ENCODE measurements around the gene ZNF789.
"Not testable (repeated sequence)": the region's sequence is repeated elsewhere in the genome, so short reads cannot be mapped to it uniquely, and the experiment has no call there.

Gene ZNF789

GRCh38 chr7:99459087-99459486, 13.6 kb upstream of the ZNF789 start:
- no peak for DNase-seq

- DNase-seq = no peak
These were observed 12.0 kb upstream of the ZNF789 start for GRCh38 chr7:99460651-99461050.

DNA sequence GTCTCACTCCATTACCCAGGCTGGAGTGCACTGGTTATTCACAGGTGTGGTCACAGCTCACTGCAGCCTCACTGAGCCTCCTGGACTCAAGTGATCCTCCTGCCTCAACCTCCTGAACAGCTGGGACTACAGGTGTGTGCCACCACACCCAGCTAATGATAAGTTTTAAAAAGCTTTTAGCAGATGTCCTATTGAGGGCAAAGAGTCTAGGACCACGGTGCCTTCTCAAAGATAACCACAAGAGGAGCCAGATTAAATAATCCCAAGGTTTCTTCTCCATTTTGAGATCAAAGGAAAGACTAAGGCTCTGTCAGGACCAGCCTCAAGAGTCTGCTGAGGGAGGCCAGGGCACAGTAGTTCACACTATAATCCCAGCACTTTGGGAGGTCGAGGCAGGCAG, 11.5 kb upstream of the ZNF789 start:
- DNase-seq = no peak

GRCh38 chr7:99465421-99465768, 7.3 kb upstream of the ZNF789 start:
- no peak for DNase-seq

GRCh38 chr7:99468336-99468918, 4.3 kb upstream of the ZNF789 start:
- DNase-seq = no peak

DNA sequence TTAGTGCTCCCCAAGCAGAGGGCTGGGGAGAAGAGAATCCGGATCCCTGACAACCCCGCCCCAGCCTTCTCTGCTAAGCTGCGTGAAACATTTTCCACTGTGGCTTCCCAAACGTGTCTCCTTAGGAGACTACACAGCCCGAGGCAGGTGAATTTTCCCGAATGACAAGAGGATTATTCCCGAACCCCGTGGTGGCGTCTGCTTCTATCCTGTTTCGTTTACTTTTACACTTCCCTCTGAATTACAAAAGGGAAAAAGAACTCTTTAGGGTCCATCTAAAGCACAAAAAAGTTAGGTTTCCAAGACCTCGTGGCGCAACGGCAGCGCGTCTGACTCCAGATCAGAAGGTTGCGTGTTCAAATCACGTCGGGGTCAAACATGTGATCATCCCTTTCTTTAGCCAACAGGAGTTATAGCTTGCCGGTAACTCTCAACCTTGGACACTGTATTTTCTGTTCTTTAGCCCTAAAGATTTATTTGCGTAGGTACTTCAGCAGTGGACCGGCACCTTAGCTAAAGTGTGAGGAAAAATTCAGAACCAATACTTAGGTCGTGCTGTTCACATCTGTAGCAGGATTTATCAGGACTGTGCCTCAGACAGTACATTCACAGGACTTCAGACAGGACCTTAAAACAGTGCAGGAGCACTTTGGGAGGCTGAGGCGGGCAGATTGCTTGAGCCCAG, 3.2 kb upstream of the ZNF789 start:
- DNase-seq = no peak

GRCh38 chr7:99473315-99473596, 566 bp downstream of the ZNF789 start:
- no peak for DNase-seq

DNA sequence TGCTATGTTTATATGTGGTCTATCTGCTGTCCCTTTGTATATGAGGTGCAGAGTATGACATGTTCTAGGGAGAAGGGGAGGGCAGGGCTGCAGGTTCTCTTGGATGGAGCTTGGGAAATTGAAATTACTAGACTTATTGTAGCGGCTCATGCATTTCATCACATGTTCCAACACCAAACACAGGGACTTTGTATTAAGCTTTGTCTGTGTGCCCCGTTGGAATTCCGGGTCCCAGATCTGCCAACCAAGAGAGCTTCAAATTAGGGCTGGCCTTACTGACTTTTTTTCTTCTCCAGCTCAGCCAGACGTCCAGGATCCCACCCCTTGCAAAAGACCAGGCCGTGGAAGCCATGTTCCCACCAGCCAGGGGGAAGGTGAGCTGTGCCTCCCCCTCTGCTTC, 3.4 kb downstream of the ZNF789 start:
- DNase-seq = no peak

DNA sequence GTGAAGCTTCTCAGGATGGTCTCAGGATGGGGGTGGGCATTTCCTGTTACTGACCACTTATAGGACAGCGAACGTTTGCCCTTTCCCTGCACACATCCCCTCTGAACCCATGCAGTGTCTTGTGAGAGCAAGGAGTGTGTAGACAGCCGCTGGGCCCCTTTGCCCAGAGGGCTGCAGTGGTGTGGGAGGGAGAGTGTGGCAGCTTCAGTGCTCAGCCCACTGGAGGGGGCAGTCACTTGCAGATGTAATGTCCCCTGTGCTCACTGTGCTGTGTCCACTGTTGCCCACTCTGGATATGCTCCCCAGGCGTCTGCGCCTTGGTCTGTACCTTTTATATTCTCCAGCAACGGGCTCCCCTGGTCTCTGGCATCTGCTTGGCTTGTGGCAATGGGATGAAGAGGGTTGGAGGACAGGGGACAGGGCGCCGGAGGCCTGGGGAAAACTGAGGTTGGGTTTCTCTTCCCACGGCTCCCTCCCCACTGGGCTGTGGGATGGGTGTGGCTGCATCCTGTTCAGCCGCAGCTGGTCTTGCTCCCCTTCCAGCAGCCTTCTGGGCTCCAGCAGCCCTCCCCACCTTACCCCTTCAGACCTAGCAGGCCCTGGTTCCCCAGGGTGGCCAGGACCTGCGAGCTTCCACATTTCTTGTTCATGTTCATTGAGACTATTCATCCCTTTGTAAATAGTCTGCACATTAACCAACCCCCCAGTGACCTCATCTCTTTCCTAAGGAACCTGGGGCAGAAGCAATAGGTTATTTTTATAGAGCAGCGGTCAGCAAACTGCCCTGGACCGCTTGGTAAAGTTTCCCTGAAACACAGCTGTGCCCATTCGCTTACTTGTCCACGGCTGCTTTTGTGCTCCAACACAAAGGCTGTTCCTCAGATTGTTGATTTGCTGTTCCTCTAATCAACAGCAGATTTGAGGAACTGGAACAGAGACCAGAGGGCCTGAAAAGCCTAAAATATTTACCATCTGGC, 6.1 kb downstream of the ZNF789 start:
- no peak for DNase-seq

DNA sequence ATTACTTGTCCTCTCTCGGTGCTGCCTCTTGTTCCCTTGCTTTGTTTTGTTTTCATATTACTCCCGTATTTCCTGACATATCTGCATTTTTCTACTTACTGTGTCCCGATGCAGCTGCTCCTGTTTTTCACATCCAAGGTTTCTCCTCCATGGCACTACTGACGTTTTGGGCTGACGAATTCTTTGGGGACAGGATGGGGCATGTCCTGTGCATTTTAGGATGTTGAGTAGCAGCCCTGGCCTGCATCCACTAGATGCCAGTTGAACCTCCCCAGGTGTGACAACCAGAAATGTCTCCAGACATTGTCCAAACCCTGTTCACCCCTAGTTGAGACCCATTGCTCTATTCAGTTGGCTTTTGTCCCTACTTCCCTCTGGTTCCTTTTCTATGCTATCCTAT, 12.4 kb downstream of the ZNF789 start:
- DNase-seq = no peak

DNA sequence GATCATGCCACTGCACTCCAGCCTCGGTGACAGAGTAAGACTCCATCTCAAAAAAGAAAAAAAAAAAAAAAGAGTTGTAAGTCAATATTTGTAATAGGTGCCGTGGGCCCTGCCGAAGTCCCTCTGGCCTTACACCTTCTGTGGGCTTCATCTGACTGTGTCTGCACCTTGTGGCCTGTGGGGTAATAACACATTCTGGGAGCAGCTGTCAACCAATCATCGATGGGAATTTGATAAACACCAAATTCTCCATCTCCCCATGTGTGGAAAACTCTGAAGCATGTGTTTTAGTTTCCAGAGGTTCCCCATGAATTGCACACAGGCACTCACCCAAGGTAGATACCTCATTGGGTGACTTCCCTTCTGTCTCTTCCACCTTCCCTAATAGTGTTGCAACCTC, 16.5 kb downstream of the ZNF789 start:
- no peak for DNase-seq

DNA sequence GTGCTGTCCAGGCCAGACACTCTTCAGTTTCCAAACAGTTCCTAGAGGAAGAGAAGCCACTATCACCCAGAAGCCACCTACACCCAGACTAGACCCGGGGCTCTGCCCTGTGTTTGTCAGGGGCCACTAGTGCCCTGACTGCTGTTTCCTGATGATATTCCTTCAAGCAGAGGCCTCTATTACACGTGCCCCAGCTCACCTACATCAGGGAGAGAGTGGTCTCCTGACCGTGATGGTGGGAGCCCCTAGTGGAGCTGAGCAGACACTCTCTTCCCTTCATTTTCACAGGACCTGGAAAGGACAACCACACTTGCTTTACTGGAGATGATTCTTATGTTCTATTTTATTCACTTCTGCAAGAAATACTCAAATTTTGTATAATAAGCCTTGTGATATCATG, 18.2 kb downstream of the ZNF789 start:
- DNase-seq = no peak

DNA sequence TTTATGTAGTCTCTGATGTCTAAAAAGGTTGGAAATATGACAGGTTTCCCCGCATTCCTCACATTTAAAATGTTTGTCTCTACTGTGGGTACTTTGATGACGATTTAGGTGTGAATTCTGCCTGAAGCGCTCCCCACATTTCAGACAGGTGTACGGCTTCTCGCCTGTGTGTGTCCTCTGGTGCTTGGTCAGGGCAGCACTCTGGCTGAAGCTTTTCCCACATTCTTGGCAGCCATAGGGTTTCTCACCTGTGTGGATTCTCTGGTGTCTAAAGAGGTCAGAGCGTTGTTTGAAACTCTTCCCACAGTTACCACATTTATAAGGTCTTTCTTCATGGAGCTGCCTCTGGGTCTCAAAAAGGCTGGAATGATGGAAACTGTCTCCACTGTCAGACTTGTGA, 21.1 kb downstream of the ZNF789 start:
- no peak for DNase-seq

- DNase-seq = no peak
These were observed 25.3 kb downstream of the ZNF789 start for GRCh38 chr7:99497766-99498545.

- DNase-seq = no peak
These were observed 25.9 kb downstream of the ZNF789 start for GRCh38 chr7:99498546-99498944.

DNA sequence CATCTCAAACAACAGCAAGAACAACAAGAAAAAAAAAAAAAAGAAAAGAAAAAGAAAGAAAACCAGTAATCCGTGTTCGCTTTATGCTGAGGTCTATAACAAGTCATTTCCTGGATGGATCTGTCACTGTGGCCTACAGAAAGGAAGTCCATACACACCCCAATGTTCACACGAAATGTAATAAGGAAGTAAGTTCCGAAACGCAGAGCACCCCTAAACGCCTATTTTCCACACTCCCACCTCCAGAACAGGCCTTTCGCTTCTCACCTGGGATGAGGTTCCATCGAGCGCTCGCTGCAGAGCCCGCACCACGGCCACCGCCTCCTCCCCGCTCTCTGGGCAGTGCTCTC, 26.7 kb downstream of the ZNF789 start:
- DNase-seq = no peak

- peak; percentile 50 for DNase-seq
These were observed 27.3 kb downstream of the ZNF789 start, which contains the start of gene ZNF394 for GRCh38 chr7:99499721-99500636. Gene ZNF394 (minus strand): TSS chr7:99500281. CDS start chr7:99500093, 188 bp downstream.

DNA sequence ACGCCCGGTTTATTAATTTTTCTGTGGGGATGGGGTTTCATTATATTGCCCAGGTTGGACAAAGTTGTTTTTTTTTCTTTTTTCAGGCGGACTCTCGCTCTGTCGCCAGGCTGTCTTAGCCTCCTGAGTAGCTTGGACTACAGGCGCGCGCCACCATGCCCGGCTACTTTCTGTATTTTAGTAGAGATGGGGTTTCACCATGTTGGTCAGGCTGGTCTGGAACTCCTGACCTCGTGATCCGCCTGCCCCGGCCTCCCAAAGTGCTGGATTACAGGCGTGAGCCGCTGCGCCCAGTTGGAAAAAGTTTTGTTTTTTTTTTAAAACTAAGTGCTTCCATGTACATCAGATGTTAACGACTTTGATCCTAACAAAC, 27.9 kb downstream of the ZNF789 start:
- DNase-seq = no peak

GRCh38 chr7:99501236-99501635, 28.5 kb downstream of the ZNF789 start:
- DNase-seq = not testable (repeated sequence)

- no peak for DNase-seq
These were observed 31.6 kb downstream of the ZNF789 start for GRCh38 chr7:99504281-99504602.

DNA sequence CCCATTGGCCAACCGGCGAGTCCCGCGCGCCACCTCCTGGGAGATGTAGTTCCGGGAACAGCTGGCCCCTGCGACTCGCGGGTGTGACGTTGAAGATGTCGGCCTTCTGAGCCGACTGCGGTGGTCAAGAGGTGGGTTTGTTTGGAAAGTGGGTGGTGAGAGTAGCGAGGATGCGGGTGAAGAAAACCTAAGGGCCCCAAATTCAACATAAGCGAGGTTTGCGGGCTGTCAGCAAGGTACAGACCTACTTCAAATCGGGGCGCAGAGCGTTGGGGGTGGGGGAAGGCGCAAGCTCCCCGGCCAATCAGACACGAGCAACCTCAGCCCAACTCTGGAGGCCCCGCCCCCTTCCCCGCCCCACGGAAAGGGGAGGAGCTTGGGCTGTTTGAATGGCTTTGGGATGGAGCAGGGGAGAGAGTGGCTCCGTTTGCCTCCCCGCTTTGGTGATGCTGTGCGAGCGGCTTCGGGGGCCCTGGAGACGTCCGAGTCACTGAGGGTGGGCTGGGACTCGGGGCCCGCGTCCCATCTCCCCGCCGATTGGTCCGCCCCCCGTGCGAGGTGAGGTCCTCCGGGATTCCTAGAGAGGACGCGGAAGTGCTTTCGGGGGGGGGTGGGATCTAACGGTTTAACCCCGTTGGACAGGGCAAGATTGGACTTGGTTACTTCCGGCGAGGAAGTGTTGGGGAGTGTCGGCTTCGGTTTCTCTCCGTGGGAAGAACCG, 32.1 kb downstream of the ZNF789 start, which contains the start of gene ZKSCAN5:
Gene ZKSCAN5, plus strand, starts transcription at position 60 of the 721 bp plus-strand sequence. CDS start 1,383 bp downstream, outside the sequence.
- DNase-seq = peak; percentile 93

GRCh38 chr7:99505324-99505662, 32.6 kb downstream of the ZNF789 start:
- no peak for DNase-seq

Measured in NCI-H1417 treated with DMSO at 0.1 percent for 48 hours (cell line).